Neural crest cell (in vitro differentiated cells): ENCODE results near the gene ADRA2C. TPM values are rescaled to one million over a fixed set of nuclear protein-coding genes. Genes with fewer than 3 reads are reported as not detected.

Experiments
- DNase-seq: peaks from one replicate; pipeline ENCODE4 v3.0.0; 2021; ENCODE audit warnings: low read depth, mixed read lengths, low spot score
- H3K27ac Mint-ChIP-seq: one replicate; pipeline ENCODE4 v1.8.0; 2021; ENCODE audit warnings: mild to moderate bottlenecking, mixed read lengths; ENCODE audit not compliant: unreplicated experiment
- H3K27me3 Mint-ChIP-seq: 2 replicates; pipeline ENCODE4 v1.8.0; 2021; ENCODE audit warnings: low read depth, mild to moderate bottlenecking, mixed read lengths
- H3K36me3 Mint-ChIP-seq: 2 replicates; pipeline ENCODE4 v1.8.0; 2021; ENCODE audit warnings: low read depth, mild to moderate bottlenecking, mixed read lengths
- H3K4me1 Mint-ChIP-seq: 2 replicates; pipeline ENCODE4 v1.8.0; 2021; ENCODE audit warnings: mixed read lengths
- H3K4me3 Mint-ChIP-seq: one replicate; pipeline ENCODE4 v1.8.0; 2021; ENCODE audit warnings: mild to moderate bottlenecking, mixed read lengths
- H3K9me3 Mint-ChIP-seq: 2 replicates; pipeline ENCODE4 v1.8.0; 2021; ENCODE audit warnings: mixed read lengths
- CTCF ChIP-seq: fragments of 200-600 bp; sonication (generic); conservative IDR thresholded peaks from 2 replicates; pipeline ENCODE4 v1.5.0; 2021; ENCODE audit warnings: antibody characterized with exemption, mild to moderate bottlenecking
- total RNA-seq: library from RNA; stranded (reverse); gene quantifications from 2 replicates; pipeline ENCODE4 v1.2.1, GENCODE V29; 2021

Gene ADRA2C
- total RNA-seq, 1 donor from 2014 or later, result 6.1 TPM

GRCh38 chr4:3736290-3736689, 29.9 kb upstream of the ADRA2C start:
- Mint-ChIP-seq H3K4me3 (no peak overlapping the region), H3K27me3 (peaks cover 3% of the 10 kb centered on the region), H3K36me3 (no peaks in the 10 kb centered on the region), H3K27ac (no peak overlapping the region), H3K9me3 (peaks cover 7% of the 10 kb centered on the region), H3K4me1 (peaks cover 9% of the 10 kb centered on the region)
- TF ChIP-seq CTCF, result no peak
- no peak for DNase-seq

- Mint-ChIP-seq H3K9me3 (peaks cover 7% of the 10 kb centered on the region), H3K27me3 (peaks cover 6% of the 10 kb centered on the region), H3K4me1 (peaks cover 9% of the 10 kb centered on the region), H3K27ac (no peak overlapping the region), H3K36me3 (no peaks in the 10 kb centered on the region), H3K4me3 (no peak overlapping the region)
- no peak for TF ChIP-seq CTCF
- no peak for DNase-seq
These were observed 29.4 kb upstream of the ADRA2C start for GRCh38 chr4:3736806-3737205.

- no peak overlapping the region for H3K27ac Mint-ChIP-seq
These were observed 26.6 kb upstream of the ADRA2C start for GRCh38 chr4:3739577-3739976.

GRCh38 chr4:3740256-3740655, 25.9 kb upstream of the ADRA2C start:
- no peak for TF ChIP-seq CTCF
- no peak overlapping the region for H3K4me3 Mint-ChIP-seq
- peaks cover 16% of the 10 kb centered on the region for H3K4me1 Mint-ChIP-seq
- peaks cover 31% of the 10 kb centered on the region for H3K27me3 Mint-ChIP-seq
- no peak for DNase-seq
- H3K27ac Mint-ChIP-seq, result peak overlapping the region; percentile 27
- peaks cover 3% of the 10 kb centered on the region for H3K36me3 Mint-ChIP-seq
- H3K9me3 Mint-ChIP-seq, result peaks cover 7% of the 10 kb centered on the region

More at GRCh38 chr4:3739577-3739976, 26.6 kb upstream of the ADRA2C start:
- peaks cover 7% of the 10 kb centered on the region for H3K9me3 Mint-ChIP-seq
- no peak overlapping the region for H3K4me3 Mint-ChIP-seq
- H3K4me1 Mint-ChIP-seq, result peaks cover 9% of the 10 kb centered on the region
- no peak for DNase-seq
- peaks cover 3% of the 10 kb centered on the region for H3K36me3 Mint-ChIP-seq
- H3K27me3 Mint-ChIP-seq, result peaks cover 24% of the 10 kb centered on the region
- no peak for TF ChIP-seq CTCF

- TF ChIP-seq CTCF, result no peak
- H3K27me3 Mint-ChIP-seq, result peaks cover 38% of the 10 kb centered on the region
- H3K4me3 Mint-ChIP-seq, result no peak overlapping the region
- peaks cover 25% of the 10 kb centered on the region for H3K4me1 Mint-ChIP-seq
- H3K9me3 Mint-ChIP-seq, result peaks cover 4% of the 10 kb centered on the region
- peaks cover 3% of the 10 kb centered on the region for H3K36me3 Mint-ChIP-seq
- no peak for DNase-seq
- peak overlapping the region; percentile 94 for H3K27ac Mint-ChIP-seq
These were observed 24.8 kb upstream of the ADRA2C start for GRCh38 chr4:3741217-3742011.
